Jurkat, Clone E6-1 (cell line): Measurements from ENCODE around the gene TRMT44.

ENCODE experiments used
- DNase-seq: peaks from one replicate; pipeline ENCODE4 v3.0.0-alpha.2; 2011; ENCODE audit warnings: low read depth, low spot score
- H3K4me3 ChIP-seq: 2 replicates; pipeline ENCODE4 v1.5.1; 2011; ENCODE audit warnings: mild to moderate bottlenecking, low read length, control low read depth, moderate library complexity

TRMT44 gene

DNA sequence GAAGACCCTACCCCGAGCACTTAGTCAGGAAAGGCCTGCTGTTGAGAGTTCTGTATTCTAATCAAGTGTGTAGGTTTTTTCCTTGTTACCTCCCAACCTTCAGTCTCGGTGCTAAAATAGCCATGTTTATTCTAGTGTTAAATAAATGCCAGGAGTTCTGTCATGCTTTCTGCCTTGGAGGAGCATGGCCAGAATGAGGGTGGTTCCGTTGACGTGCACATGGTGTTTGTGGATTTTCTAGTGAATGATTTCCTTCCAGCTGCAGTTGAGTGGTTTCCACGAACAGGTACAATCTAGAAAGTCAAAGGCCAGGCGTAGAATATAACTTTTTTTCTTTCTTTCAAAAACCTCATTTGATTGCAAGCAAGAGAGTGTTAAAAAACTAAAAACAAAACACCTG is 21.0 kb downstream of the TRMT44 start:
- no peak for DNase-seq
- no peak overlapping the region for H3K4me3 ChIP-seq

DNA sequence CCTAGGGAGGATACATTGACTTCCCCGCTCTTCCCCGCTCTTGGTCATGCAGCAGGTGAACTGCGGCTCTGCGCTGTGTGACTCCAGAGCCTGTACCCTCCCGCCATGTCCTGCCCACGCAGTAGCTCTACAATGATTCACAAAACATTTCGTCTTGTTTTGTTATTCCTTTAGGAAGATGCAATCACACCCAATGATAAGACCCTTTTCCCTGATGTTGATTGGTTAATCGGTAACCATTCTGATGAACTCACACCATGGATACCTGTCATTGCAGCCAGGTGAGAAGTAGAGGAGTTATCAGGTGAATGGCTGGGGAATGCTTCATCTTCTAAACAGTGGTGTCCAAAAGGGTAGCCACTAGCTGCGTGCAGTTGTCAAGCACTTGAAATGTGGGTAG is 23.2 kb downstream of the TRMT44 start:
- no peak for DNase-seq
- no peak overlapping the region for H3K4me3 ChIP-seq

DNA sequence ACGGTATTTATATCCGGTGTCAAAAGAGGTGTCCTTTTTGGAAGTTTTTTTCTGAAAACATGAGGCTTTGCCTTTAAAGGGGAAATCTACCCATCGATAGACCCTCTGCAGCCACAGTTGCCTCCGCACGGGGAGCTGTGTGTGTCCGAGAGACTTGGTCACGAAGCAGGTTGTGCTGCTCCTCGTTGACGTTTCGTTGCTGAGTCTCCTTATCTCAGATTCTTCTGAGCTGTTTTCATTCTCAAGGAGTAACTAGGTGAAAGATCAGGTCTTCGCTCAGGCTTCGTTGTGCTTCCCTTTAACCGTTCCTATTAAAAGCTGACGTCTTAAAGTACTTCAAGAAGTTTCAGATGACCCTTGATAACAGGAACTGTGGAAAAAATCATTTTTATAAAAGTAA is 23.8 kb downstream of the TRMT44 start:
- DNase-seq, result no peak

DNA sequence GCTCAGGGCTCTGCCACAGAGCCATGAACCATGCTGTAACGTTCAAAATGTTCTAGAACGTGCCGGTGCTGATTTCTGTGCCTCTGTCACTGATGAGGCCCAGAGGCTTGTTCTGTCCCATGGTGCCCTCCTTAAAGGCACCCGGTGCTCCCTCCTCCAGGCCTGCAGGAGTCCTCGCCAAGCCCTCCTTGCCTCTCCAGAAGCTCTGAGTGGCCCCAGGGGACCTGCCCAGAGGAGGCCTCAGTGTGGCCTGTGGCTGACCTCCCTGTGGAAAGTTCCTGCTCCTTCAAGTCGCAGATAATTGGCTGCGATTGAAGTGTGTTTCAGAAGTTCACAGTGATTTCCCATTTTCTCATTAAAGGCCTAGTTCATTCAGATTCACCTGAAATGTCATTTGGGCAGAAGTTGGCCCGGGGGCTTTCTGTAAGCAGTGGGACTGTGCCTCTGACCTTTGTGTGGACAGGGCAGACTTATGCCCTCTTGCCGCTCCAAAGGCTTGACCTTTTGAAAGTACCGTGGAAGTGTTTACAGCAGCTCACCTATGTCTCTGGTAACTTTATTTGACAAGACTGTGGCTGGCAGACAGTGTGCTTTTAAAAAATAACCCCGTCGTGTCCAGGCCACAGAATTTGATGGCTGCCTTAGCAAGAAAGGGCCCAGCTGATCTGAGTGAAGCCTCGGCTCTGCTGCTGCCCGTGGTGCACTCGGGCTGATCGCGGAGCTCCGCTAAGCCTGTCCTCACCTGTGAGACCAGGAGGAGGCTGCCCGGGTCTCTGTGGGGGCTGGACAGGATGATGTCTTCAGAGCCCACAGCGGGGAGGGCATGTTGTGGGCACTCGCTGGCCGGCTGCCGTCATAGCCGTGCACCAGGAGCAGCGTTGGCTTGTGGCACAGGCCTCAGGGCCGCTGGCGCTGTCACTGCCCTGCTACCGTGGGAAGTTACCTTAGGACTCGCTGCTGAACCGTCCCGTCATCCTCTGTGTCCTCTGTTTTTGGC is 25.3 kb downstream of the TRMT44 start:
- no peak for DNase-seq
- no peak overlapping the region for H3K4me3 ChIP-seq

More for the DNA sequence above, 23.8 kb downstream of the TRMT44 start:
- H3K4me3 ChIP-seq, result no peak overlapping the region

DNA sequence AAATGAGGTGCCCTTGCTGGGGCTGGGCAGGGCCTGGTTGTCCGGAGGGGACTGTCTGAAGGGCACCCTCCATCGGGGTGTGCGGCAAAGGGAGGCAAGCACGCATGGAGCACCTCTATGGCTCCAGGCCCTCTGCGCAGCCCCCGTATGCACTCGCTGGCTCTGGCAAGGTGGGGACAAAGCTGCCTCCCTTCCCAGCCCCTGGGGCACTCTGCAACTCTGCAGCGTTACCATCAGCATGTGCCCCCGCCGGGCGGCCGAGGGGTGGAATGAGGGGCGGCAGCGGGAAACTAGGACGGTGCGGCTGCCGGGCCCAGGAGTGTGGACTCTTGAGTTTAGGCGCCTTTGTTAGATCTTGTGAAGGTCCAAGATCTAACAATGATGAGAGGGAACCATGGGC is 26.4 kb downstream of the TRMT44 start:
- no peak for DNase-seq
- H3K4me3 ChIP-seq, result no peak overlapping the region

DNA sequence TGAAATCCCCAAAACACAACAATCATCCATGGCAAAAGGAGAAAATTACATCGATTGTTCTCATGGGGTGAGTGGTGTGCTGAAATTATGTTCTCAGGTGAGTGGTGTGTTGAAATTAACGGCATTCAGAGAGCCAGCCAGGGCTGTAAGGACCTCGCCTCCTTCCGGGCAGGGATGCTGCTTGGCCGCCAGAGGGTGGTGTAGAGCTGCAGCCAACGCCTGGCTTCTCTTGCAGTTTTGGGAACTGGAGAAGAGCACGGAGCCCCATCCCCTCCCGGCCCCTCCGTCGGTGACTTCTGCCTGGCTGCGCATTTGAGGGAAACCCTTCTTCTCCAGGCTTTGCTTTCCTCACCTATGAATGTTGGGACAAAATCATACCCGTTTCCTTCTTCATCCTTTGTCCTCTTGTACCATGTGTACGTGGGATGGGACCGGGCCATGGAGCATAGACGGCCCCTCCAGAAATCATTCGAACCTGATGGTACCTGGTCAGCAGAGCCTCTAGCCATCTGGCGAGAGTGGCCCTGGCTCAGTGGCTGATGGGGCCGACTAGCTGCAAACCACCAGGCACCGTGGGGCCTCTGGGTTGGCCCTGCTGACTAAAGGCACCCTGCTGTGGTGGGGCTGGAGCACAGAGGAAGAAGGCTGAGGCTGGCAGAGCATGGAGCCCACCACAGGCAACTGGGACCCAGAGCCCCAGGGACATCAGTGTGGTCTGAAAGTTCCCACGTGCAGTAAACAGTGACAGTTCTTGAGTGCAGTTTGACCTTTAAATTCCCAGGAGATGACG is 28.4 kb downstream of the TRMT44 start:
- peak; percentile 35 for DNase-seq
- H3K4me3 ChIP-seq, result no peak overlapping the region

DNA sequence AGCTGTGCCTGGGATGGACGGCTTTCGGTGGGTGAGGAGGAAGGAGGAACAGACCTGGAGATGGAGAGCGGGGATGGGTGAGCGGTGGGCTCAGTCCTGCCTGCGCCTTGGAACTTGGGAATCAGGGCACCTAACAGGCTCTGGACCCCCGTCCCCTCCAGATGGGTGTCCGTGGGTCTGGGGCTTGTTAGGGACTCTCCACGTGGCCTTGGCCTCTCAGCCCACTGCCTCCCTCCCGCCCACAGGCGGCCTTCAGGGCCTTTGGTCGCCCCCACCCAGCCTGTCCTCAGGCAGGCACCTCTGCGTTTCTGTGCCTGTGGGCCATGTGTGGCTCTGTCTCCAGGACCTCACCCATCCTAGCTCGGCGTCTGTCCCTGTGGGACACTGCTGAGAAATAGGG is 29.0 kb downstream of the TRMT44 start:
- DNase-seq, result no peak
- H3K4me3 ChIP-seq, result no peak overlapping the region

DNA sequence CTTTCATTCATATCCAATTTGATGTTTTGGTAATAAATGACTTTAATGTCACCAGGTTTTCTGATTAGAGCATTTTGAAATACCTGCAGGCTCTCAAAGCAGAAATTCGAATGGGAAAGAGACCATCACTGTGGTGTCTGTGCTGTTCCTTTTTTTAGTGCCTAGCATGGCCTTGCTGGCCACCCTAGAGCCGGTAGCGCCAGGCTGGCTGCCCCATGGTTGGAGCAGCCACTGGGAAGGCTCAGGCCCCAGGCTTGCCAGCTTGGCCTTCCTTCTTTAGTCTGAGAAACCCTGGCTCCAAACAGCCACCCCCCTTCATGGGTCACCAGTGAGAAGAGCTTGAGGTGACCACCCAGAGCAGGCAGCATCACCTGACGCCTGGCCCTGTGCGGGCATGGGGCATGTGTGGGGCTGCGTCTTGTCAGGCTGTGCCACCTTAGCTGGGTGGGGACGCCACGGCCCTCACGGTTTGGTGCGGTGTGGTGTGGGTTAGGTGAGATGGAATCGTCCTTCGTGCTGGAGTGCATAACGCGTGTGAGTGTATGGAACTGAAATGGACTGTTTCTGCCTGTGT is 30.0 kb downstream of the TRMT44 start:
- DNase-seq, result no peak
- no peak overlapping the region for H3K4me3 ChIP-seq

DNA sequence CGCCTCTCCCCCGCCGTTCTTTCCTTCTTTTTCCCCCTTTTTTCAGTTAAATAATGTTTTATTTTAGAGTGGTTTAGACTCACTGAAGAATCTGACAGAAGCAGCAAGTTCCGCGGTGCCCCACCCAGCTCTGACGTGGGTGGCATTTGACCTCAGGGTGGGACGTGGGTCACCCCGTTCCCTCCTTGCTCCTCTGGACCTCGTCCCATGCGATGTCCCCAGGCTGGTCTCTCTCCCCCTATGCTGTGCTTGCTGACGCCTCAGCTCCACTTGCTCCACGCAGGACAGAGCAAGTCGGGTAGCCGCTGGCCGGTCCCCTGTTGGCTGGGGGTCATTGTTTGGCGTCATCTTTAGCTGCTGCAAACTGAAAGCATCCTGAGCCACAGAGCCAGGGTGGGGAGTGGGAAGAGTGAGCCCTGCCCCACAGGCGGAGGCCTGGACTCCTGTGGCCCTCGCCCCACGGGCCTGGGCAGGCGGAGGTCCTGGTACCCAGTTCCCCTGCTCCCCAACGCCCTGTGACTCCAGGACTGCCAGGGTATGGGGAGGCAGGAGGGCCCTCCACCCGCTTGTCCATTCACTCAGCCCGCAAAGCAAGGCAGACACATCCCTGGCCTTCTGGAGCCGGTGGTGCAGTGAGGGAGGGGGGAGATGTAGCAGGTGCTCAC is 30.8 kb downstream of the TRMT44 start:
- no peak overlapping the region for H3K4me3 ChIP-seq
- no peak for DNase-seq

DNA sequence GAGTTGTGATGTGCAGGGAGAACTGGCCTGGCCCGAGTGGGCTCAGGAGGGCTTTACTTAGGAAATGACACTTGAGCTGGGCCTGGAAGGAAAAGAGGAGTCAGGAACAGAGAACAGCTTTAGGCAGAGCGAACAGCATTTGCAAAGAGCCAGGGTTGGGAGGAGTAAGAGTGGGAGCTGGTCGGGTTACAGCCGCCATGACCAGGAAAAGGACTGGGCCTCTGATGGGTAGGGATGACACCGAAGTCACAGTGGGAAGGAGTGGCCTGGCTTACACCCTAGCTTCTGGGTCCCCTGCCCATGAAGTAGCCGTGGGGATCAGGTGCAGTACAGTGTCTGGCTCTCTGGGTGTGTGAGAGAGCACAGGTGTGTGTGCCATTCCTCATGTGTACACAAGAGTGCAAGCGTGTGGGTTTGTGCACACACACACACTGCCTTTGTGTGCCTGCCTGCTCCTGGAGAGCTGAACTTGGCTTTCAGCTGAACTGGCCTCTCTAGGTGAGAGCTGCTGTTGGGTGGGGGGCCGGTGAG is 31.6 kb downstream of the TRMT44 start:
- H3K4me3 ChIP-seq, result no peak overlapping the region
- no peak for DNase-seq

DNA sequence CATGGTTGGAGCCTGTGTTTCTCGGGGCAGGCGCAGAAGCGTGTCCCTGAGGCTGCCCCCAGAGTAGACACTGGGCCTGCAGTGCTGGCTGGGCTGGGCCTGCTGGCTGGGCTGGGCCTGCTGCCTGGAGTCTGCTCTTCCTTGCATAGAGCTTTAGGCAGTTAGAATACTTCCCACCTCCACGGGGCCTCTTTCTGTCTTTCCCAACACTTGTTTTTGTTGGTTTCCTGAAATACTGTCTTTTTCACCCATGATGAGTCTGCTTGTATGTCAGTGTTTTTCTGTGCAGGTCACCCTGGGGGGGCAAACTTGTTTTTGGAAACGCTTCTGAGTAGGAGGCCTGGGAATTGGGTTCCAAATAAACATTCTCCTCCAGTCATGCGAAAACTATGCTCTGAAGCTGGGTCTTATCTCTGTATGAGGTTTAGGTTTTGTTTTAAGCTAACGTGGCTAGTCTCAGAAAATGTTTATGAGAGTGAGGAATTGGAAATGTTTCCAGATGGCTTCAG is 32.2 kb downstream of the TRMT44 start:
- H3K4me3 ChIP-seq, result no peak overlapping the region
- DNase-seq, result no peak

DNA sequence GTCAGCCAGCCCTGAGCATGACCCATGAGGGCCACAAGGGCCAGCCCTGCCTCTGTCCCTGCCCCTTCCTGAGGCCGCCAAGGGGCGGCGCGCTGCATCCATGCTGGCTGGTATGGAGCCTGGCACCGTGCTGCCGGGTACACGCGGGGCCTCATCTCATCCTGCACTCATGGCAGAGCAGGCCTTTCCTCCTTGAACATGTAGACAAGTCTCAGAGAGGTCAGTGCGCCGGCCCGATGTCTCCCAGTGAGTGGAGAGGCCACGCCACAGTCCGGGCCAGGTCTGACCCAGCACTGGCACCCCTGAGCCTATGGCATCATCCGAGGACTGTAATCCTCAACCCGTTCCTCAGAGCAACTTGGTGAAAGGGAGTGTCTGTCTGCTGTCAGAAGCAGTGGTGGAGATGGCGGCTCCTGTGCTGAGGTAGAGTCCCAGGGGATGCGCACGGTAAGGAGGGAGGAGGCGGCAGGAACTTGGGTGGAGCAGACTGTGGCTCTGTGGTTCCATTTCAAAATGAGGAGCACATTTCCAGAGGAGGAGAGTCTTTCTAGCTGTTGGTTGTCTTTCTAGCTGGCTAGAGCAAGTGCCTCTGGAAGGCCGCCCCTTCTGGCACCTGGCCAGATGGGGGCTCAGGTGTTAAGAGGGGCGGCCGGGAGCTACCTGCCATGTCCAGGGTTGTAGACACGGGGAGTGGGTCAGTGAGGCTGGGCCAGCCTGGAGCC is 32.8 kb downstream of the TRMT44 start:
- DNase-seq, result no peak
- H3K4me3 ChIP-seq, result no peak overlapping the region

DNA sequence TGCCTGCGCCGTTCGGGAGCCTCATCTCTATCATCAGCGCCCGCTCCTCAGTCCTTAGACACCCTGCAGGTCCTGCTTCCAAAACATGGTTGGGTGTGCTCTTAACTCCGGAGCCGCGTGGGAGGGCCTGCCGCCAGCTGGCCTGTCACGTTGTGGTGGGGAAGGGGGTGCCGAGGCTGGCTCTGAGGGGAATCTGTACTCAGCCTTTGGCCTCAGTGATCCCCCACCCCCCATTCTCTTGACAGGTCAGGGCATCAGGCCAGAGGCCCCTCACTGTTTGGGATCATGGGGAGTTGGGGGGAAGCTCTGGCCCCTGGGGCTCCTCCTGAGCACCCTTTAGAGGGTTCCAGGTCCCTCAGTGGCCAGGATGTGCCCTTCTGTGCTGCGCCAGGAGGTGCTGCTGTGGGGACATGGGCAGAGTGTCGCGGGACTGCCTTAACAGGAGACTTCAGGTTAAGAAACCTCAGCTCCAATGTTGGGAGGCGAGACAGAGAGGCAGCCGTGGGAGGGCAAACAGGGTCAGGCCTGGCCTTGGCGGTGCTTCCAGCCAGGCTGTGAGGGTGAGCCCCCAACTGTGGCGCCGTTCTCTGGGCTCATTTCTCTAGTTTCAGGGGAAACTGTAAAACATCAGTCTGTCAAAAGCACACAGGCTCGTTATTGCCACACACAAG is 33.5 kb downstream of the TRMT44 start:
- DNase-seq, result no peak
- no peak overlapping the region for H3K4me3 ChIP-seq

DNA sequence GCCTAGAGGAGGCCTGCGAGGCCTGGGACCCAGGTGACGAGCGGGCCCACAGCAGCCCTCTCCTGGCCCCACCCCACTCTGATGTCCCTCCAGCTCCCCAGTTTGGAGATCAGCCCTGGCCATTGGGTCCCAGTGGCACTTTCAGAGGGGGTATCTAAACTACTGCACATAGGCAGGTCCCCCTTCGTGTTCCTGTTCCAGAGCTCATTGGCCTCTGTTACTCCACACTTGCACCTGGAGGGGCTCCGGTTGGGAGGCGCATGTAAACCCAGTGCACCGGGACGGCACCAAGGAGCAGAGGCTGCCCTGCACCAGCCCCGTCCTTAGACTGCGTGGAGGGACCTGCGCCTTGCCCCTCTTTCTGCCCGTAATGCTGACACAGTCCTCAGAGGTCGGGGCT is 34.3 kb downstream of the TRMT44 start:
- no peak for DNase-seq
- no peak overlapping the region for H3K4me3 ChIP-seq

DNA sequence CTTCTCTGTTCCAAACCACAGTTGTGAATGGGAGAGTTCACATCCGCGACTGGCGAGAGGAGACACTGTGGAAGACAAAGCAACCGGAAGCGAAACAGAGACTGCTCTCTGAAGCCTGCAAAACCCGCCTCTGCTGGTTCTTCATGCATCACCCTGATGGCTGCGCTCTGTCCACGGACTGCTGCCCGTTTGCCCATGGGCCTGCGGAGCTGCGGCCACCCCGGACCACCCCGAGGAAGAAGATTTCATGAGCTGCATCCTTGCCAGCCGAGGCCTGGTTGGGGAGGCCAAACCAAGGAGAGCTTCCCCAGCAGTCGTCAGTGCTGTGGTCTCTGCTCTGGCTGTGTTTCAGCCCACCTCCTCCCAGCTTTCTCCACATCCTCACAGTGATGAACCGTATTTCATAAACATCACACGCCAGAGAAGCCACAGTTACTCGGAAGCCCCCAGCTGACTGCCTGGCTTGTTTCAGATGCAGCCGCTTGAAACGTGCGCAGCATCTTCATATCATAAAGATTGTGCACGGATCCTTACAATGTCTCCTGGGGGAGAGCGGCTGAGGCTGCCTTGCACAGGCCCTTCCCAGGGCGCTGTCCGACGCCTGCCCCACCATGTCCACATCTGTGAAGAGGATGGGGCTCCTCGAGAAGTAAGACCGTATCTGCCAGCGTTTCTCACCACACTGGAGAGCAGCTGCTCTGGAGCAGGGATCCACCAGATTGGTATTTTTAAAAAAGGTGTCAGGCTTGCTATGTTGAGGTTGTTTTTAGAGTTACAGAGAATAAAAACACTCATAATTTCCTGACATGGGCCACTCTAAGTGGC is 35.4 kb downstream of the TRMT44 start:
- H3K4me3 ChIP-seq, result no peak overlapping the region
- DNase-seq, result no peak

DNA sequence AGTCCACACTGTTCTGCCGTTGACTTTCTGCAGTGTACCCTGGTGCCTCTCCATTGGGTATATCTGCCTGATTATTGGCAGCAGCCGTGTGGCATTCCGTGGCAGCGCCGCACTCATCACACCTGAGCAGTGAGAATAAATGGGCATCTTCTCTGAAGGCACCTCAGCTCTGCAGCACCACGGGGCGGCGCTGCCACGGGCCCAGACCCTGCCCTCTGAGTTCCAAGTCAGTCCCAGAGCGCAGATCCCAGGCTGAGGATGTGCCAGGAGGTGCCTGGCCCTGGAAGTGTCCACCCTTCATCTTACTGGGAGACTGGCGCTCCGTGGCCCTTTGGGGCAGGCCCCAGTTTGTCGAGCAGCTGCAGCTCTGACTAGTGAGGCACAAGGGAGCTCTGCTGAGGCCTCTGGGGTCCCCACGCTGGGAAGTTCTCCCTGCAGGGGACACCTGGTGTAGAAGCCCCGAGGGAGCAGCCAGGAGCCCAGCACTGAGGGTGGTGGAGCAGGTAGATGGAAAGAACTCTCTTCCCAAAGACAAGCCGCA is 36.6 kb downstream of the TRMT44 start:
- H3K4me3 ChIP-seq, result no peak overlapping the region

DNA sequence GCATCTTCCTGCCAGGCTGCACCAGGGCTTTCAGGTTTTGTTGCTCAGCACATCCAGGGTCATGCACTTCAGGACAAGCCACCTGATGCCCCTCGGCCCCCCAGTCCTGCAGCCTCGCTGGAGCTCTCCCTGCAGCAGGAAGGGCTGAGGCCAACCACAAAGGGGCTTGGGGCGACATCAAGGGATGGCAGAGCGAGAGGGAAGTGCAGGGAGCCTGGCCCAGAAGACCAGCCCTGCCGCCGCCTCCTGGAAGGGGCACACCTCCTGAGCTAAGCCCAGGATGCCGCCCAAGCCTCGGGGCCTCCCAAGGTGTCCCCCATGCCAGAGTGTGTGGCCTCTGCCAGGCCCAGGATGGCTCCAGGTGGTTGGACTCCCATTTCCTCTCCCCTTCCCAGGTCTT is 37.1 kb downstream of the TRMT44 start:
- no peak overlapping the region for H3K4me3 ChIP-seq
- DNase-seq, result no peak

More for the DNA sequence above, 36.6 kb downstream of the TRMT44 start:
- no peak for DNase-seq
